Activated CD8-positive, alpha-beta memory T cell treated with anti-CD3 and anti-CD28 coated beads for 36 hours (primary cell): ENCODE data around the gene ATP10A. TPM values are rescaled to one million over a fixed set of nuclear protein-coding genes. Genes with fewer than 3 reads are reported as not detected.
"Not testable (repeated sequence)": the region's sequence is repeated elsewhere in the genome, so short reads cannot be mapped to it uniquely, and the experiment has no call there.

Source experiments
- CTCF ChIA-PET: fragments of 350-600 bp; sonication (Branson Sonifier 250); formaldehyde crosslinking; loops from one replicate; lab custom pipeline; 2021; ENCODE audit warnings: antibody characterized with exemption; lab: Charles Lee
- POLR2A ChIA-PET: fragments of 350-600 bp; sonication (Branson Sonifier 250); formaldehyde crosslinking; loops from one replicate; lab custom pipeline; 2021; ENCODE audit warnings: antibody characterized with exemption; lab: Charles Lee
- total RNA-seq, 2 experiments: library from RNA; stranded (reverse); gene quantifications; one replicate each; pipeline ENCODE4 v1.2.3, GENCODE V29; 2021

ATP10A gene
- total RNA-seq, 2 experiments from 2014 or later, result 31.8 to 32.9 TPM

DNA sequence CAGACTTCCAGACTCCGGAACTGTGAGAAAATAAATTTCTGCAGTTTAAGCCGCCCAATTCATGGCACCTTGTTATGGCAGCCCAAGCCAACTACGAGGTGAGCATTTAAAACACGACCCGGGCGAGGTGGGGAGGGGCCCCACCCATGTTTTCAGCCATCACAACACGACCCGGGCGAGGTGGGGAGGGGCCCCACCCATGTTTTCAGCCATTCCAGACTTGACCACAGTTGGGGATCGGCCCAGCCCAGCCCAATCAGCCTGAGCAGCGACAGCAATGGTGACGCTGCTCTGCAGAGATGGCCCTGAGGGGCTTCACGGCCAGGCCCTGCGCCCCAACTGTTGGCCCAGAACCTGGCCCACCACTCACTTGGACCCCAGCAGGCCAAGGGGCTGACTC lies 93.1 kb downstream of the ATP10A start:
- POLR2A ChIA-PET, result no interaction called here
- CTCF ChIA-PET, result no interaction called here

DNA sequence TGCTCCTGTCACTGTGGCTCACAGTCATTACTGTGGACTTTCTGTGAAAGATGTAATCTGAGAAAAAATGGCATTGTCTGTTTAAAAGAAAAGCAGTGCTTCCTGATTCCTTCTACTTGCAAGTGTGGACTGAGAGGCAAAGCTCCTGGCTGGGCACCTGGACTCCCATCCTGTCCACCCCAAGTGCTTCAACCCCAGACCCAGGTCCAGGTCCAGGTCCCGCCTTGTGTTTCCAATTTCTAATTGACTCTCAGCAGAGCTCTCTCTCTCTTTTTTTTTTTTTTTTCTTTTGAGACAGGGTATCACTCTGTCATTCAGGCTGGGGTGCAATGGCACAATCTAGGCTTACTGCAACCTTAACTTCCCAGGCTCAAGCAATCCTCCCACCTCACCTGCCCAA lies 94.9 kb downstream of the ATP10A start:
- CTCF ChIA-PET, result interaction anchor here (0.7 kb wide), 1 partner anchor 18 kb away, joined by 3 read pairs; no protein-coding TSS in a partner anchor
- POLR2A ChIA-PET, result no interaction called here

DNA sequence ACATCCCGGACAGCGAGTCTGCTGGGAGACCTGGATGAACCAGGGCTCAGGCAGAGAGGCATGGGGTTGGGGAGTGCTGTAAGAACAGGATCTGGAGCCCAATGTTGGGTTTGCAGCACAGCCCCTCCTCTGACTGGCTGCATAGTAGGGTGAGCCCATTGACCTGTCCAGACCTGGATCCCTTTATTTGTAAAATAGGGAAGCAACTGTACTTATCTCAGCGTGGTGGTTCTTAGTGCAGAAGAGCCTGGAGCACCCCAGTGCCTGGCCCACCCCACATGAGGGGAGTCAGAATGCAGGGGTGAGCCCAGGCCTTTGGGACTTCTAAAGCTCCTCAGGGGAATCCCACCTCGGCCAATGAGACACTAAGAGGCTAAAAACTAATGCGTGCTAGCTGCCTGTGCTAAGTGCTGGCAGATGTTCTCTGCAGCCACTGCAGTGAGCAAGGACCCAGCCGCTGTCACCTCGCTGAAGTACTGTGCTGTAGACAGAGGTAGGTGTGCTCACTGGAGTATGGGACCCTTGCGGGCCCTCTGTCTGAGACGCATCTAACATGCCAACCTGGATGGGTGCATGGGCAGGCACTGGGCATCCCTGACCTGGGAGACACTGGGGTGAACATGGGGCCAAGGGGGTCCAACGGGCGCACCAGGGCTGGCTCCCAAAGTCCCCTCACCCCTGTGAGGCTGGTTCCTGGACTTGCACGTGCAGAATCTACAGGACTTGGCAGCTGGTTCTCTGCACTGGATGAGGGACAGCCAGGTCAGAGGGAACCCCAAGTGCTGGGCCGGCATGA lies 95.6 kb downstream of the ATP10A start:
- CTCF ChIA-PET, result no interaction called here
- POLR2A ChIA-PET, result no interaction called here

DNA sequence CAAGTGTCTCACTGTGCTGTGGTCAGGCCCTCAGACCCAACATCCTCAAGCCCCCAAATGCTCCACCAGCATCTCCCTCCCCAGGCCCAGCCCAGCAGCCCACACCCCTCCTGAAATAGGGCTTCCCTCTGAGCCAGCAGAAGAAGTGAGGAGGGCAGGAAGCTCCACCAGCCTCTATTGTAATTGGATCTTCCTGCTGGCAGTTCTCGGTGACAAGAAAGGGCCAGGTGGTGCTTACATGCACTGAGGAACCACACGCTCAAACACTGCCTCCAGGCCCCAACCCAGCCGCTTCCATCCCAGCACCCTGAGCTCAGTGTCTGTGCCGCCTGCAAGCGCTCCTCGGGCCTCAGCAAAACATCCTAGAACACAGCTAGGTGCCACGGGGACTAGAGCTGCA lies 96.7 kb downstream of the ATP10A start:
- POLR2A ChIA-PET, result no interaction called here
- CTCF ChIA-PET, result no interaction called here

DNA sequence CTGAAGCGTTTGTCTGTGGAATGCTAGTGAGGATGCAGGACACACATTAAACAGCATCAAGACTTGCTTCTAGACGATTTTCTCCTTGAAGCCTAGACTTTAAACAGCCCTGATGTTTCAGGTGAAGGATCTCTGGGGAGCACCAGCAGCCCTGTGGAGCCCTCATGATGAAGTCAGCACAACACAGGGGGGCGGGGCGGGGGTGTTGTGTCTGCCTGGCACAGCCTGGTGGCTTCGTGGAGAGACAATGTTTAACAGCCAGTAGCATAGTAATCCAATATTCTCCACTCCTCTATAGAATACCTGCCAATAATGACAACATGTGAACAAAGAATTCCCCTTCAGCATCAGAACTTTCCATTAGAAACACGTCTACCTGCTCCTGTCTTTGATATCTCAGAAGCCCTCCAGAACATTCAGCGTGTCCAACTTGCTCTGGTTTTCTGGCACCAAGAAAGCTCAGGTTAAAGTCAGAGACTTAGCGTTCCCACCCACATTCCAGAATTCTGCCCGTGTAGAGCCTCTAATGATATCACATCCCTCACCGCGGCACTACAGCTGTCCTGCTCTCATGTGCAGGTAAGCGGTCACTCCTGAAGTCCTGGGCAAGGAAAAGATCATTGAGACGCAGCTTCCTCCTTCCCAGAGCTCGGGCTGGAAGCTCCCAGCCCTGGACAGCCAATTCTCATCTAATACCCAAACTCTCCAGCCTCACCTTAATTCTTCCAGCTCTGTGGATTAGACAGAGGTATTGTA lies 98.0 kb downstream of the ATP10A start:
- POLR2A ChIA-PET, result no interaction called here
- CTCF ChIA-PET, result no interaction called here

DNA sequence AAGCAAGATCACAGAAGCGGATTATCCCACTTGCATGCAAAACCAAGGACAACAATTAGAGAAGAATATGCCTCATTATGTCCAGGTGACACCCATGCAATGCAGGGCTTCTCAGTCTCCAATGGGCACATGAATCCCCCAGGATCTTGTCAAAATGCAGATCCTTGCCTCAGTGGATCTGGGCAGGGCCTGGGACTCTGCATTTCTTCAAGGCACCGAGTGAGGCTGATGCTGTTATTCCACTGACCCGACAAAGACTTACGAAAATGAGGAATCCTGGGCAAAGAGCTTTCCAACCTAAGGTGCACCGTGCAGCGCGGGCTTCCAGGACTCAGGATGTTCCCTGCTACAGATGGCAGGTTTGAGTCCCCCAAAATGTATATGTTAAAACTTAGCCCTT lies 99.2 kb downstream of the ATP10A start:
- ChIA-PET POLR2A (no interaction called here), CTCF (no interaction called here)

DNA sequence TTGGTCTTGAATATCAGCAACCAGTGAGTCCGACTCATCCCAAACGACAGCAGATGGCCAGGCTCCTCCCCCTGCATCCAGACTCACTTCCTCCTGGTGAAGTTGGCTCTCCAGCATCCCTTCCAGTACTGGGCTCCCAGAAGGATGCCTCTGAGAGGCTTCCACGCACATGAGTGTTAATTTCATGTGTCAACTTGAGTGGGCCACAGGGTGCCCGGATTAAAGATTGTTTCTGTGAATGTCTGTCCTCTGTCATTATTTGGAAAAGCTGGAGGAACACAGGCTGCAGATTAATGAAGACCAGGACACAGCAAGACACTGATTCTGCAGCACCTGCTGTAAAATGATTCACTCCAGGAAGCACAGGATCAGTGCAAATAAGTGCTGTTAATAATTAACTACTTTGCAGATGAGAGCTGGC lies 99.8 kb downstream of the ATP10A start:
- CTCF ChIA-PET, result no interaction called here
- POLR2A ChIA-PET, result no interaction called here

DNA sequence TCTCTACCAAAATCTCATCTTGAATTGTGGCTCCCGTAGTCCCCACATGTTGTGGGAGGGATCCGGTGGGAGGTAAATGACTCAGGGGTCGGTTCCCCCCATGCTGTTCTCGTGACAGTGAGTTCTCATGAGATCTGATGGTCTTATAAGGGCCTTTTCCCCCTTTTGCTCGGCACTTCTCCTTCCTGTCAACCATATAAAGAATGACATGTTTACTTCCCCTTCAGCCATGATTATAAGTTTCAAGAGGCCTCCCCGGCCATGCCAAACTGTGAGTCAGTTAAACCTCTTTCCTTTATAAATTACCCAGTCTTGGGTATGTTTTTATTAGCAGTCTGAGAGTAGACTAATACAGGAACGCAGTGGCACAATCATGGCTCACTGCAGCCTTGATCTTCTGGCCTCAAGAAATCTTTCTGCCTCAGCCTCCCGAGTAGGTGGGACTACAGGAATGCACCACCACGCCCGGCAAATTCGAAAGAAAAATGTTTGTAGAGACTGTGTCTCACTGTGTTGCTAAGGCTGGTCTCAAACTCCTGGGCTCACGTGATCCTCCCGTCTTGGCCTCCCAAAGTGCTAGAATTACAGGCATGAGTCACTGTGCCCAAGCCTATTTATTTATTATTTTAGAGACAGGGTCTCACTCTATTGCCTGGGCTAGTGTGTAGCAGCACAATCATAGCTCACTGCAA lies 101.0 kb downstream of the ATP10A start:
- CTCF ChIA-PET, result no interaction called here
- POLR2A ChIA-PET, result no interaction called here

DNA sequence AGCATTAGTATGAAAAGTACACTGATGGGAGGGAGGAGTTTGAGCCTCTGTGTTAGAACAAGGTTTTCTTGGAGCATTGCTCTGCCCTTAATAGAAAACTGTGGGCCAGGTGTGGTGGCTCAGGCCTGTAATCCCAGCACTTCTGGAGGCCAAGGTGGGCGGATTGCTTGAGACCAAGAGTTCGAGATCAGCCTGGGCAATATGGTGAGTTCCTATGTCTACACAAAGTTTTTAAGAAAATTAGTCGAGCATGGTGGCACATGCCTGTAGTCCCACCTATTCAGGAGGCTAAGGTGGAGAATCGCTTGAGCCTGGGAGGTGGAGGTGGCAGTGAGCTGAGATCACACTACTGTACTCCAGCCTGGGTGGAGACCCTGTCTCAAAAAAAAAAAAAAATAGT lies 103.7 kb downstream of the ATP10A start:
- POLR2A ChIA-PET, result no interaction called here
- CTCF ChIA-PET, result no interaction called here

DNA sequence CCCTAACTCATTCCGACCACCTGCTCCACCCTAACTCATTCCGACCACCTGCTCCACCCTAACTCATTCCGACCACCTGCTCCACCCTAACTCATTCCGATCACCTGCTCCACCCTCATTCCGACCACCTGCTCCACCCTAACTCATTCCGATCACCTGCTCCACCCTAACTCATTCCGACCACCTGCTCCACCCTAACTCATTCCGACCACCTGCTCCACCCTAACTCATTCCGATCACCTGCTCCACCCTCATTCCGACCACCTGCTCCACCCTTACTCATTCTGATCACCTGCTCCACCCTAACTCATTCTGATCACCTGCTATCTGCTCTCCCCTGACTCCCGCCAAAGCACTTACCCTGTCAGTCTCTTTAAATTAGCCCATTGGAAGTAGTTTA lies 104.5 kb downstream of the ATP10A start:
- POLR2A ChIA-PET, CTCF ChIA-PET: not testable (repeated sequence)

DNA sequence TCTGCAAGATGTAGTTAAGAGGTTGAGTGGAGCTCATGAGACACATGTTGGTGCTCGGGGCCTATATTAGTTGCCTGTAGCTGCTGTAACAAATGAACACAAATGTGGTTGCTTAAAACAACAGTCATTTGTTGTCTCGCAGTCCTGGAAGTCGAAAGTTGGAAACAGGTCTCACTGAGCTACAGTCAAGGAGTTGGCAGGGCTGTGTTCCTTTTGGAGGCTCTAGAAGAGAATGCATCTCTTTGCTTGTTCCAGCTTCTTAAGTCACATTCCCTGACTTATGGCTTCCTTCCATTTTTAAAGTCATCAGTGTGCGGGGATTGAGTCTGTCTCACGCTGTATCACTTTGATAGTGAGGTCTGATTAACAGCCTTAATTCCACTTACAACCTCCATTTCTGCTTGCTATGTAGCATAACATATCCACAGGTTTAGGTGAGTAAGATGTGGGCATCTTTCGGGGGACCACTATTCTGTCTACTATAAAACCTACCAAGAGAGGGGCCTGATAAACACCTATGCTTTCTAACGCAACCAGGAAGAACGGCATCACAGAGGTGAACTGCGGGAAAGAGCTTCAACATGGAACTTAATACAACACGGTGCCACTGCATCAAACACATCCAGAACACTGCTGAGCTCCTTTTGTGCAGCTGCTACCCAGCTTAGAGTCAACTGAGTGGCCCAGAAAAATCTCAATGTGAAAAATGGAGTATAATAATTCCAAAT lies 119.4 kb downstream of the ATP10A start:
- ChIA-PET CTCF (no interaction called here), POLR2A (no interaction called here)

DNA sequence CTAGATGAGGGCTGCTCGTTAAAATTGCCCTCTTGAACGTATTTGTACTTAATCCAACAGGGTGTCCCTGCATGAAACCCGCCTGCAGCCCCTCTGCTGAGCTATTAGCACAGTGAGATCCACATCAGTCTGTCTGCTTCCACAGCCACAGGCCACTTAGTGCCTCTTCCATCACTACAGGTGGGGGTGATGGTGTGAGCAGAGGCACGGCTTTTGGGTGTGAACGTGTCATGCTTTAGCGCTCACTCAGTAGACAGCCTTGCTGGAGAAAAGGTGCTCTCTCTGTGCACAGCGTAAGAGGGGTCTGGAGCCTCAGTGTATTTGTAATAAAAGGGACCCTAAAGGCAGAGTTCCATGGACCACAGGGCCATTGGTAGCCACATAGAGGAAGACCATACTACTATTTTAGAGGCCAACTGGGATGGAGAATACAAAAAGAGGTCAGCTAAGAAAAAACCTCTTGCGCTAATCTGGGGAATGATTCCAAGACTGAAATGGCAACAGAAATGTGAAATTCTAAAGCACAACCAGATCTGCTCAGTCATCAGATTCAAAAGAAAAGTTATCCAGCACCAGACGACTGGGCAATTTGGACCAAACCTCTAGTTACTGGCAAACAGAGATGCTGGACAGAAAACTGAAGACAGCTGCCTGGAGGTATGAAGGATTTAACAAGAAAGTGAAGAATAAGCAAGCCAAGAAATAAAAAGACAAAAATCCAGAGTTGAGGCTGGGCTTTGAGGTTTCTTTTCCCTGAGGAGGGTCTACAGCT lies 120.2 kb downstream of the ATP10A start:
- POLR2A ChIA-PET, result no interaction called here
- CTCF ChIA-PET, result no interaction called here

DNA sequence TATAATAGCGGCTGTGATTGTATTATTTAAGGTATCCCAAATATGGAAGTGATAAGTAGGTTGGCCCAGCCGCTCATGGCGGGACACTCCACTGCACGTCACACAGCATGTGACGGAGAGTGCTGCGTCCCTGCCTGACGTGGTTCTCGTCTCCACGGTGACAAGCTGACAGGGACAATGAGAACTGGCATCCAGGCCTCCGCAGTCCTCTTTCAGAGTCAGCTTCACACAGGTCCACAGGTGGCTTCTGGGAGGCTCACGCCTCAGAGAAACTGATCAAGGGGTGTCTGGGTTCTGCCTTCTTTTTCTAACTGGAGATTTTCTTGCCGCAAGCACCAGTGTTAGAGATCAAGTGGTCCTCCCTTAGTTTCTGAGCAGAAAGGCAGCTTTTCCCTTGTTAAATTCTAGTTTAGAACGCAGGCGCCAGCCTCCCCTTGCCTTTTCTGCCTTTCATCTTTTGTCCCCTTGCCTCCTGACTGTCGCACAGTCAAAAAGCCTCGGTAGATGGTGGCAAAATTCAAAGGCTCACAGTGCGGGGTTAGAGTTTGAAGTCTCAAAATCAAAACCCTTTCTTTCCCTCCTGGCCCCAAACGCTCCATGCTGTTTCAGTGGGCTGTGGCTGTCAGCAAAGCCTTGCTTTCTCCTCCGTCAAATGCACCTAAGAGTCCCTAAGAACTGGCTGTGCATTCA lies 120.9 kb downstream of the ATP10A start:
- ChIA-PET POLR2A (no interaction called here), CTCF (no interaction called here)

DNA sequence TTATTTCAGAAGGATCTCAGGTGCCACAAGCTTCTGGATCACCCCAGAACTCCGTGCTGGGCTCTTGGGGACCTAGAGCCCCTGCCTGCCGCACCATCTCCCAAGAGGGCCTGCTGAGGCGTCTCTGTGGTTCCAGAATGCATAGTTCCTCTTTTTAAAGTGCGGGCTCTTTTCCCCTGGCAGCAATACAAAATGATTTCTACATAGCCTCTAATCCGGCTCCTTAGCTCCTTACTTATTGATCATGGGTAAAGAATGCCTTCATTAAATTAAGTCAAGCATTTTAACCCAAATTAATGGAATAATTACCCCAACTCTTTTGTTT lies 121.9 kb downstream of the ATP10A start:
- ChIA-PET CTCF (no interaction called here), POLR2A (no interaction called here)

DNA sequence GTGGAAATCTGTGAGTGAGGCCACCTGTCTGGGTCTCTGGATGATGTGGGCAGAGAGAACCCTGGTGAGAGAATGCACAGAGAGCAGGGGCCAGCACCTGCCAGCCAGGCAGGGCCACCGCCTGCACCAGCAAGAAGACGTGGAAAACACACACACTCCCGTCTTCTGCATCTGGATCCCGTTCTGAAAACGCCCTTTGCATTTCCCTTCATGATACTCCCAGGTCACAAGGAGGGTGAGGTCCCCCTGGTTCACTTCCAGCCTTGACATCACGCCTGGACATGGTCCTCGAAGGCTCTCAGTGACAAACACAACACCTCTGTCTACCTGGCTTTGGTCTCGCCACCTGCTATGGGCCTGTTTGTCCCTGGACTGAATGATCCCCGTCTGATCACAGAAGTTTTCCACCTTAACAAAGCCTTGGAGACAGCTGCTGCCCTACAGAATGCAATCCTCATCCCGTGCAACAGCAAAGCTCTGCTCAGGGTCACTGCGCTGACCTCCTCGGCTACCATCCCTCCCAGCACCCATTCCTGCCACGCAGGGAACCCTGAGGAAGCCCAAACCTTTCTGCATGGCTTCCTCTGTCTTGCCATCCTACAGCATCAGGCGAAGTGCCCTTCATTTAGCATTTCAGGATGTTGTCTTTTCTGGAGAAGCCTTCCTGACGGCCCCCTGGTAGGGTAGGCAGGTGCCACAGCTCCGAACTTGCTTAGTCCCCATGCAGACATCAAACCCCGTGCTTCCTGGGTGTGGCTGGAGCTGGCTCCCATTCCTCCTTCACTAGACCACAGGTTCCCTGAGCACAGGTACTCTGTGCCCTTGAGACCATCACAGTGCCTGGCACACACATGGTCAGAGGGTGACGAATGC lies 122.5 kb downstream of the ATP10A start:
- CTCF ChIA-PET, result no interaction called here

DNA sequence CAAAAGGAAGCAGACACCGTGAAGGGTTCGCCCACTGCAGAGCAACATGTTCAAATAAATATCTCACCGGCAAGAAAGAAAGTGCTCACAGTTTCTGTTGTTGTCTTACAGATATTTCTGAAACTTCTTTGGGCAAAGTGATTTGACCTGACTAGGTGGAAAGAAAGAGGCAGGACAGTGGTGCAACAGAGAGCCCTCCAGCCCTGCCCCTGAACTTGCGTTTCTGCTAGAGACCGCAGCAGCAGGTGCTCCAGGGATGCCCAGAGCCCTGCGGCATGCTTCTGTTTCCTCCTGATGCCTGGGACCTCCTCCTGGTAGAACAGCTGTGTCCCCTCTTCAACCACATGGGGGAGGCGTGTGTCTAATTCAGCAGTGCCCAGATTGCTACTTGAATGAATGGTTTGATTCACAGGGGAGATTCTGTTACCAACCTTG lies 123.4 kb downstream of the ATP10A start:
- ChIA-PET CTCF (no interaction called here), POLR2A (no interaction called here)

More for the DNA sequence above, 122.5 kb downstream of the ATP10A start:
- POLR2A ChIA-PET, result no interaction called here

DNA sequence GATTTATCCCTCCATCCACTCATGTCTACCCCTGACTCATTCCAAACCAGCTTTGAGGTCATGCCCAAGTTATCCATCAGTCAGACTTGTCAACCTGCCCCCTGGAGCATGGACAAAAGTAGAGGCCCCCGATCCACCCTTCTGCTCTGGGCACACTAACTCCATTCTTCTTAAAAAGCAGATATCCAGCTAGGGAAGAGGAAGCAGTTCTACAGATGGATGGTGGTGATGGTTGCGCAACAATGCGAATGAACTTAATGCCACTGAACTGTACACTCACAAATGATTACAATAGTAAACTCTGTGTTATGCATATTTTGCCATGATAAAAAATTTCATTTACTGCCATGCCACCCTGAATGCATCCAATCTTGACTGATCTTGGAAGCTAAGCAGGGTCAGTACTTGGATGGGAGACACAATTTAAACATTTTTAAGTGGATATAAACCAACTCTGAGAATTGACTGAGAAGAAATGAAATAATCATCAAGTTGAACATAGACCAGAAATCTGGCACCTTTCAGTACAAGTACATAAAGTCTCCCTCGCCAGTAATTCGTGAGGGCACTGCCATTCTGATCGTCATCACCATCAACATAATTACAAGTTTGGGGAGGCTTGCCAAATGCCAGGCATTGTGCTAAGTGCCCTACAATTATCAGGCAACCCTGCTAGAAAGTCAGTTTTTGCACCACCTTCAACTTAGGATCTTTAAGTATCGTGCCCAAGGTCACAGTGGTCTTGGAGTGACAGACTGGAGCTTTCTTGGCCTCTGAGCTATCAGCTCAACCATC lies 124.8 kb downstream of the ATP10A start:
- CTCF ChIA-PET, result interaction anchor here (1.7 to 1.9 kb wide), 2 partner anchors 28 to 195 kb away, joined by 3 to 5 read pairs; no protein-coding TSS in a partner anchor
- POLR2A ChIA-PET, result no interaction called here
